NCI-H526 treated with DMSO at 0.1 percent for 48 hours (cell line): ENCODE measurements around the gene HIPK2.
"Not testable (repeated sequence)": the region's sequence is repeated elsewhere in the genome, so short reads cannot be mapped to it uniquely, and the experiment has no call there.

Experiments
- DNase-seq: peaks from one replicate; lab custom pipeline; 2025; lab: John Stamatoyannopoulos, UW

The HIPK2 gene

GRCh38 chr7:139566075-139566474, 211.7 kb downstream of the HIPK2 start:
- DNase-seq: no peak

GRCh38 chr7:139563856-139564255, 213.9 kb downstream of the HIPK2 start:
- no peak for DNase-seq

GRCh38 chr7:139562961-139563565, 214.7 kb downstream of the HIPK2 start:
- DNase-seq: no peak

GRCh38 chr7:139562491-139562890, 215.3 kb downstream of the HIPK2 start:
- no peak for DNase-seq

GRCh38 chr7:139560678-139561077, 217.1 kb downstream of the HIPK2 start:
- DNase-seq: no peak

GRCh38 chr7:139560199-139560598, 217.6 kb downstream of the HIPK2 start:
- DNase-seq: no peak

- DNase-seq: no peak
Observed at GRCh38 chr7:139559364-139560105, 218.3 kb downstream of the HIPK2 start.

- DNase-seq: no peak
Observed at GRCh38 chr7:139557857-139558581, 219.8 kb downstream of the HIPK2 start.

- DNase-seq: not testable (repeated sequence)
Observed at GRCh38 chr7:139553991-139554700, 223.7 kb downstream of the HIPK2 start.

GRCh38 chr7:139548302-139549028, 229.3 kb downstream of the HIPK2 start:
- no peak for DNase-seq

GRCh38 chr7:139544645-139545044, 233.2 kb downstream of the HIPK2 start:
- DNase-seq: no peak

GRCh38 chr7:139543801-139544603, 233.8 kb downstream of the HIPK2 start:
- DNase-seq: no peak

- no peak for DNase-seq
Observed at GRCh38 chr7:139542308-139543151, 235.3 kb downstream of the HIPK2 start.

- no peak for DNase-seq
Observed at GRCh38 chr7:139541600-139542307, 236.0 kb downstream of the HIPK2 start.

- no peak for DNase-seq
Observed at GRCh38 chr7:139540203-139540602, 237.6 kb downstream of the HIPK2 start.

GRCh38 chr7:139538881-139539635, 238.7 kb downstream of the HIPK2 start:
- DNase-seq: no peak

- DNase-seq: no peak
Observed at GRCh38 chr7:139536152-139536551, 241.6 kb downstream of the HIPK2 start.

GRCh38 chr7:139534966-139535651, 242.7 kb downstream of the HIPK2 start:
- no peak for DNase-seq
